Parathyroid adenoma (tissue), 2 donors: Measurements from ENCODE around the gene LRIG2.

Experiments
- H2AFZ ChIP-seq: fragments of 300-600 bp; sonication (generic); one replicate; pipeline ENCODE4 v1.7.0; 2017; ENCODE audit warnings: antibody characterized with exemption, mild to moderate bottlenecking
- H3K27ac ChIP-seq: fragments of 300-600 bp; sonication (generic); one replicate; pipeline ENCODE4 v1.7.0; 2017
- H3K27me3 ChIP-seq: fragments of 300-600 bp; sonication (generic); one replicate; pipeline ENCODE4 v1.7.0; 2017; ENCODE audit warnings: low read length; ENCODE audit not compliant: control insufficient read depth, insufficient read depth
- H3K36me3 ChIP-seq: fragments of 300-600 bp; sonication (generic); one replicate; pipeline ENCODE4 v1.7.0; 2017; ENCODE audit warnings: low read length; ENCODE audit not compliant: control insufficient read depth, insufficient read depth
- H3K4me1 ChIP-seq: fragments of 300-600 bp; sonication (generic); one replicate; pipeline ENCODE4 v1.7.0; 2017; ENCODE audit warnings: control low read depth
- H3K4me2 ChIP-seq: fragments of 300-600 bp; sonication (generic); one replicate; pipeline ENCODE4 v1.7.0; 2017; ENCODE audit warnings: low read length
- H3K4me3 ChIP-seq: fragments of 300-600 bp; sonication (generic); one replicate; pipeline ENCODE4 v1.7.0; 2017; ENCODE audit warnings: low read depth, low read length
- H3K79me2 ChIP-seq: fragments of 300-600 bp; sonication (generic); one replicate; pipeline ENCODE4 v1.7.0; 2017; ENCODE audit warnings: control low read depth
- H3K9ac ChIP-seq: fragments of 300-600 bp; sonication (generic); one replicate; pipeline ENCODE4 v1.7.0; 2017; ENCODE audit warnings: mild to moderate bottlenecking
- H3K9me3 ChIP-seq: fragments of 300-600 bp; sonication (generic); one replicate; pipeline ENCODE4 v1.7.0; 2017; ENCODE audit warnings: low read length; ENCODE audit not compliant: control insufficient read depth
- TF ChIP-seq, protein P1 (sequence below): fragments of 300-600 bp; sonication (generic); IDR thresholded peaks from one replicate; pipeline ENCODE4 v1.7.0; 2017; ENCODE audit warnings: antibody characterized with exemption, mild to moderate bottlenecking
- donor health status: primary hyperparathyroidism.

LRIG2 gene

DNA sequence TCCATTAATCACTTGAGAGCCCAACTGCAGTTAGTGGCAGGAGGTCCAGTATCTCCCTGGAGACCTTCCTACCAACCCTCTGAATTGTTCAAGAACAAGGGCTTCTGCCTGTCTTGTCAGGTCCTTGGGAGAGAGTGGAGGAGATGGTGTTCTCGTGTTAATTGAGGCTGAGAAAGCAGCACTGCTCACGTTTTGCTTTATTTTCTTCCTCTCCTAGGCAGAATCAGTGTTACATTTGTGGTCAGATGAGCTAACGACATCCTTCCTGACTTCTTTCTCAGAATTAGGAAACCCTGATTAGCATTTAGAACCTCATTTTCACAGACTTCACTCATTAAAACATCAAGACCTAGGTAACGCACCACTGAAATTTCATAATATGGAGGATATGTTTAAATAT, 26.4 kb upstream of the LRIG2 start:
- no peaks in the 10 kb centered on the region for H3K9me3 ChIP-seq
- H3K4me2 ChIP-seq: no peak overlapping the region
- no peak overlapping the region for H2AFZ ChIP-seq
- TF ChIP-seq, protein P1, sequence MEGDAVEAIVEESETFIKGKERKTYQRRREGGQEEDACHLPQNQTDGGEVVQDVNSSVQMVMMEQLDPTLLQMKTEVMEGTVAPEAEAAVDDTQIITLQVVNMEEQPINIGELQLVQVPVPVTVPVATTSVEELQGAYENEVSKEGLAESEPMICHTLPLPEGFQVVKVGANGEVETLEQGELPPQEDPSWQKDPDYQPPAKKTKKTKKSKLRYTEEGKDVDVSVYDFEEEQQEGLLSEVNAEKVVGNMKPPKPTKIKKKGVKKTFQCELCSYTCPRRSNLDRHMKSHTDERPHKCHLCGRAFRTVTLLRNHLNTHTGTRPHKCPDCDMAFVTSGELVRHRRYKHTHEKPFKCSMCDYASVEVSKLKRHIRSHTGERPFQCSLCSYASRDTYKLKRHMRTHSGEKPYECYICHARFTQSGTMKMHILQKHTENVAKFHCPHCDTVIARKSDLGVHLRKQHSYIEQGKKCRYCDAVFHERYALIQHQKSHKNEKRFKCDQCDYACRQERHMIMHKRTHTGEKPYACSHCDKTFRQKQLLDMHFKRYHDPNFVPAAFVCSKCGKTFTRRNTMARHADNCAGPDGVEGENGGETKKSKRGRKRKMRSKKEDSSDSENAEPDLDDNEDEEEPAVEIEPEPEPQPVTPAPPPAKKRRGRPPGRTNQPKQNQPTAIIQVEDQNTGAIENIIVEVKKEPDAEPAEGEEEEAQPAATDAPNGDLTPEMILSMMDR: no peak
- no peaks in the 10 kb centered on the region for H3K4me1 ChIP-seq
- H3K27ac ChIP-seq: no peak overlapping the region
- H3K9ac ChIP-seq: no peak overlapping the region
- no peaks in the 10 kb centered on the region for H3K36me3 ChIP-seq
- no peaks in the 10 kb centered on the region for H3K27me3 ChIP-seq
- H3K4me3 ChIP-seq: no peak overlapping the region
- no peaks in the 10 kb centered on the region for H3K79me2 ChIP-seq

DNA sequence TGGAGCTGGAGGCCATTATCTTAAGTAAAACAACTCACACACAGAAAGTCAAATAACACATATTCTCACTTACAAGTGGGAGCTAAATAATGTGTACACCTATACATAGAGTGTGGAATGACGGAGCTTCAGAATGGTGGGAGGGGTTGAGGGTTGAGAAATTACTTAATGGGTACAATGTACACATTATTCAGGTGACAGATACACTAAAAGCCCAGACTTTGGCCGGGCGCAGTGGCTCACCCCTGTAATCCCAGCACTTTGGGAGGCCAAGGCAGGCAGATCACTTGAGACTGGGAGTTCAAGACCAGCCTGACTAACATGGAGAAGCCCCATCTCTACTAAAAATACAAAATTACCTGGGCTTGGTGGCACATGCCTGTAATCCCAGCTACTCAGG, 24.9 kb upstream of the LRIG2 start:
- Histone ChIP-seq H3K4me1 (no peaks in the 10 kb centered on the region), H3K4me3 (no peak overlapping the region)

DNA sequence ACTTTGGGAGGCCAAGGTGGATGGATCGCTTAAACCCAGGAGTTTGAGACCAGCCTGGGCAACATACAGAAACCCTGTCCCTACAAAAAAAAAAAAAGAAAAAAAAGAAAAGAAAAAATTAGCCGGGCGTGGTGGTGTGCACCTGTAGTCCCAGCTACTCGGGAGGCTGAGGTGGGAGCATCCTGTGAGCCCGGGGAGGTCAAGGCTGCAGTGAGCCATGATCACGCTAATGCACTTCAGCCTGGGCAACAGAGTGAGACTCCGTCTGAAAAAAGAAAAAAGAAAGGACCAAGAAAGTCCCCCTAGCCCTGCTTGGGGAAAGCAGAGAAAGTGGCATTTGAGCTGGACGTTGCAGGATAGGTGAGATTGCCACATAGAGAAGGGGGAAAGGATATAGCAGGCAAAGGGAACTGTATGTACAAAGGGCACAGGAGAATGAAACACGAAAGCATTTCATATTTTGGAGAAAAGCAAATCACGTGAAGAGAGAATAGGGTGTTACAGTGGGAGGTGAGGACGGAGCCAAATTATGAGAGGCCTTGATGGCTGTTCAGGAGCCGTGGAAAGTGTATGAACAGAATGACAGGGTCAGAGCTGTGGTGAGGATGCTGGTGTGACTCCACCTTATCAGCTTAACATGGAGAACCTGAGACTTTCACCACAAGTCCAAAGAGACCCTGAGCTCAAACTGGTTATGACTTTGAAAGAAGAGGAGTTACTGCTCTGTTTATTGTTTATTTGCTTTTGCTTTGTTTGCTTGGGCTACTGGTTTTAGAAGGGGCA, 19.5 kb upstream of the LRIG2 start:
- Histone ChIP-seq H3K9ac (no peak overlapping the region), H3K4me1 (no peaks in the 10 kb centered on the region), H3K9me3 (no peaks in the 10 kb centered on the region), H3K27ac (no peak overlapping the region), H3K4me3 (no peak overlapping the region), H3K36me3 (no peaks in the 10 kb centered on the region), H3K4me2 (no peak overlapping the region), H3K79me2 (no peaks in the 10 kb centered on the region), H2AFZ (no peak overlapping the region), H3K27me3 (no peaks in the 10 kb centered on the region)
- TF ChIP-seq, protein P1: no peak

More for the DNA sequence above, 24.9 kb upstream of the LRIG2 start:
- Histone ChIP-seq H3K36me3 (no peaks in the 10 kb centered on the region), H3K9me3 (no peaks in the 10 kb centered on the region), H3K27ac (no peak overlapping the region), H3K4me2 (no peak overlapping the region), H2AFZ (no peak overlapping the region), H3K79me2 (no peaks in the 10 kb centered on the region), H3K27me3 (no peaks in the 10 kb centered on the region), H3K9ac (no peak overlapping the region)
- TF ChIP-seq, protein P1: no peak

DNA sequence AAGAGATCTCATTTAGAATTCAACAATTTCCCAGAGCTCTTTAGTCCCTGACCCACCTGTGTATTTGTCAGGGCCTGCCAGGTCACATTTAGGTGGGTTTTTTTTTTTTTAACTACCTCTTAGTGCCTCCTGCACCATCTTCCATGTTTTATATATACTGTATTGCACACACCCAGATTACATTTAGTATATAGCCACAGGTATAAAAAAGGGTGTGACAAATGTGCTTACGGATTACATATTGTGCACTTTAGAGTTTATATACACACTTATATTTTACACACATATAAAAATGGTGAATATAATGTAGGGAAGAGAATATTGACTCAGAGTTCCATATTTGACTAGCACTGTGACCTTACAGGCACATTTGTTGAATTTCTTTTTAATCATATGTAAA, 17.4 kb upstream of the LRIG2 start:
- Histone ChIP-seq H3K27ac (no peak overlapping the region), H3K4me2 (no peak overlapping the region), H2AFZ (no peak overlapping the region), H3K9ac (no peak overlapping the region), H3K27me3 (no peaks in the 10 kb centered on the region), H3K4me3 (no peak overlapping the region), H3K4me1 (no peaks in the 10 kb centered on the region), H3K36me3 (no peaks in the 10 kb centered on the region), H3K79me2 (no peaks in the 10 kb centered on the region), H3K9me3 (no peaks in the 10 kb centered on the region)
- TF ChIP-seq, protein P1: no peak

DNA sequence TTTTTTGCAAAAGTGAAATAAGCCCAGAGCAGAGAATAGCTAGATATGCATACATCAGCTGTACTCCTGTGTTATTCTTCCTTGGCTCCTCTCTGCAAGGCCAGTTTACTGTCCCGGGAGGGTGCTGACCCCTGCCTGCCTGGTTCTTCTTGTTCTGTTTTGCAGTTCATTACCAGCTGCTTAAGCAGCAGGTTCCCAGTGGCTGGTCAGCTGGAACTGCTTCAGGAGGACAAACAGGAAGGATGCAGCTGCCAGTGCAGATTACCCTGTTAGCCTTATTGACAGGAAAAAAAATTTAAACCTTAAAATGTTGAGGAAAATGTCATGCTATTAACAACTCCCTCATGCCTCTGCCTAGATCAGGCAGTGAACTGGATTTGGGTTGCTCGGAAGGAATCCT, 16.0 kb upstream of the LRIG2 start:
- no peaks in the 10 kb centered on the region for H3K27me3 ChIP-seq
- TF ChIP-seq, protein P1: no peak
- no peaks in the 10 kb centered on the region for H3K36me3 ChIP-seq
- H3K9ac ChIP-seq: no peak overlapping the region
- no peaks in the 10 kb centered on the region for H3K79me2 ChIP-seq
- no peaks in the 10 kb centered on the region for H3K4me1 ChIP-seq
- H2AFZ ChIP-seq: no peak overlapping the region
- H3K4me3 ChIP-seq: no peak overlapping the region
- H3K27ac ChIP-seq: no peak overlapping the region
- H3K4me2 ChIP-seq: no peak overlapping the region
- no peaks in the 10 kb centered on the region for H3K9me3 ChIP-seq
